Activated T-cell treated with anti-CD3 and anti-CD28 coated beads for 4 hours (primary cell): Measurements from ENCODE around the gene UCP3.

Source experiments
- DNase-seq: peaks from one replicate; pipeline ENCODE4 v3.0.0-alpha.2; 2020

Gene UCP3

GRCh38 chr11:74008373-74009229 lies at the start of gene UCP3:
UCP3 (minus strand) TSS chr11:74009085; CDS start chr11:74007042, 2,043 bp downstream.
- no peak for DNase-seq

GRCh38 chr11:74057249-74058151 lies 48.6 kb upstream of the UCP3 start:
- no peak for DNase-seq

- DNase-seq, result no peak
Measured at GRCh38 chr11:74055938-74056337, 47.1 kb upstream of the UCP3 start.

GRCh38 chr11:74050465-74050864 lies 41.6 kb upstream of the UCP3 start:
- DNase-seq, result no peak

GRCh38 chr11:74048993-74049392 lies 40.1 kb upstream of the UCP3 start:
- DNase-seq, result no peak

GRCh38 chr11:74044538-74044937 lies 35.7 kb upstream of the UCP3 start:
- no peak for DNase-seq

GRCh38 chr11:74043450-74043849 lies 34.6 kb upstream of the UCP3 start:
- no peak for DNase-seq

- DNase-seq, result no peak
Measured at GRCh38 chr11:74037309-74037708, 28.4 kb upstream of the UCP3 start.

- no peak for DNase-seq
Measured at GRCh38 chr11:74035264-74035663, 26.4 kb upstream of the UCP3 start.

- no peak for DNase-seq
Measured at GRCh38 chr11:74033046-74033445, 24.2 kb upstream of the UCP3 start.

- DNase-seq, result no peak
Measured at GRCh38 chr11:74030723-74031676, 22.1 kb upstream of the UCP3 start.

- DNase-seq, result no peak
Measured at GRCh38 chr11:74025467-74026166, 16.7 kb upstream of the UCP3 start.

GRCh38 chr11:74024261-74025029 lies 15.6 kb upstream of the UCP3 start:
- DNase-seq, result no peak

- no peak for DNase-seq
Measured at GRCh38 chr11:74023276-74023675, 14.4 kb upstream of the UCP3 start.

GRCh38 chr11:74022546-74022945 lies 13.7 kb upstream of the UCP3 start:
- DNase-seq, result no peak

- DNase-seq, result no peak
Measured at GRCh38 chr11:74021998-74022397, 13.1 kb upstream of the UCP3 start.

GRCh38 chr11:74020539-74020938 lies 11.7 kb upstream of the UCP3 start:
- no peak for DNase-seq

- peak; percentile 24 for DNase-seq
Measured at GRCh38 chr11:74019860-74020259, 11.0 kb upstream of the UCP3 start.

GRCh38 chr11:74019104-74019738 lies 10.3 kb upstream of the UCP3 start:
- no peak for DNase-seq

GRCh38 chr11:74018331-74019005 lies 9.6 kb upstream of the UCP3 start:
- DNase-seq, result no peak
